HG03439 (cell line): ENCODE results near the gene CAPS.
"Not testable (repeated sequence)": the region's sequence is repeated elsewhere in the genome, so short reads cannot be mapped to it uniquely, and the experiment has no call there.

Source experiments
- ATAC-seq: cut with Tn5 transposase; IDR thresholded peaks from one replicate; pipeline ENCODE4 v1.9.1; 2021; ENCODE audit warnings: mild to moderate bottlenecking, moderate library complexity; ENCODE audit not compliant: unreplicated experiment

The CAPS gene

DNA sequence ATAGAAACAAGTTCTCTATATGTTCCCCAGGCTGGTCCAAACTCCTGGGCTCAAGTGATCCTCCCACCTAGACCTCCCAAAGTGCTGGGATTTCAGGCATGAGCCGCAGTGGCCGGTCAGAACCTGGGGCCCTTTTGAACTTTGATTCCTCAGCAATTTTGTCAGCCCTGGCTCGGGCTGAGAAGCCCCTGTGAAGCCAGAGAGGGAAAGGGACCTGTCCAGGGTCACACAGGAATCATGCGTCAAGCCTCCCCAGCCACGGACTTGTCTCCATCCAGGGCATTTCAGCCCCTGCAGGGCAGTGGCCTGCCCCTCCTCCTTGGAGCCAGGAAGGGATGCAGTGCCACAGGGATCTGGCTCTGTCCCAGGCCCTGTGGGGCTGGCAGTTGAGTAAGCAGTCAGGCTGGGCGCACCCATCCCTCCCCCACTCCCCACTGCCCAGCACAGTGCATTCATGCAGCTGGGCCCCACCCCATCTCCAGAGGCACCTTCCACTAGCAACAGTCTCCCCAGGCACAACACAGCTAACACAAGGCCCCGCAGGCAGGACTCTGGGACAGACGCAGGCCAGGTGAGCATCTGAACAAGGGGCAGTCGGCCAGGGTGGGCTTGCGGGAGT, at the start of gene CAPS:
CAPS (plus strand) TSS at position 516 of the 619 bp plus-strand sequence. CDS start 153 bp downstream, outside the sequence.
- ATAC-seq, result no peak

DNA sequence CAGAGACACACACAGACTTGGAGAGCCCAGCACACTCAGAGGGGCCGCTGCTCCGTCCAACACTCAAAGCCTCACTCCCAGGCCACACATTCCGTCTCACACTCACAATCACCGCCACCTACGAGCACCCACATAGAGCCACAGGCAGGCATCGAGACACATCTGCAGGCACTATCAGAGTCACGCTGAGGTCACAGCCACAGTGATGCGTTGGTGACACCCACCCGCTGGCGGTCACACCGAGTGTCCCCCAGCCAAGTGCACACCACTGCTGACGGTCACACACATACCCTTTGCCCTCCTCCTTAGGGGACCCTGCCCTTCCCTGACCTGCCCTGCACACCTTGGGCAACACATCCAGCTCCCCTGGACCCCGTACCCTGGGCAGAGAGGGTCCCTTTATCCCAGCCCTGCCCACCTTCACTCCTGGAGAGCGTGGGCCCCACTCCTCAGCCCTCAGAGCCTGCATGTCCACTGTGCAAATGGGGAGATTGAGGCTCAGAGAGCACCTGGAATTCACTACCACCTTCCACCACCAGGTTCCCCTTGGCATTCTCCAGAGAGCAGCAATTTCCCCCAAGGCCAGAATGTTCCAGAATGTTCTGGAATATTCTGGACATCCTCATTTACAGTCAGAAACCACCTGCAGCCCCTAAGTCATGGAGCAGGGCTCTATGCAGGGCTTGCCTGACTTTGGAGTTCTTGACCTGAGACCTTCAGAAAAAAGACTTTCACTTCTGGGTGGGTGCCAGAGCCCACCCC, 49.1 kb upstream of the CAPS start:
- ATAC-seq, result no peak

DNA sequence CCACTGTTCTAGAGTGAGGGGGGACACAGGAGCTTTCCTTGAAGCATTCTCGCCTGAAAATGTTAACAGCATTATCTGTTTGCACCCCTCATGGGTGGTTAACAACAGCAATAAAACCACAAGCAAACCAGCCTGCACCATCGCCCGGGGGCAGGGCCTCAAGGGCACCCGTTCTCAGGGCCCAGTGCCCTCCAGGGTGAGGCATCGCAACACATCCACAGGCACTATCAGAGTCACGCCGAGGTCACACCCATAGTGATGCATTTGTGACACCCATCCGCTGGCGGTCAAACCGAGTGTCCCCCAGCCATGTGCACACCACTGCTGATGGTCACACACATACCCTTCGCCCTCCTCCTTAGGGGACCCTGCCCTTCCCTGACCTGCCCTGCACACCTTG, 48.3 kb upstream of the CAPS start:
- ATAC-seq, result no peak

DNA sequence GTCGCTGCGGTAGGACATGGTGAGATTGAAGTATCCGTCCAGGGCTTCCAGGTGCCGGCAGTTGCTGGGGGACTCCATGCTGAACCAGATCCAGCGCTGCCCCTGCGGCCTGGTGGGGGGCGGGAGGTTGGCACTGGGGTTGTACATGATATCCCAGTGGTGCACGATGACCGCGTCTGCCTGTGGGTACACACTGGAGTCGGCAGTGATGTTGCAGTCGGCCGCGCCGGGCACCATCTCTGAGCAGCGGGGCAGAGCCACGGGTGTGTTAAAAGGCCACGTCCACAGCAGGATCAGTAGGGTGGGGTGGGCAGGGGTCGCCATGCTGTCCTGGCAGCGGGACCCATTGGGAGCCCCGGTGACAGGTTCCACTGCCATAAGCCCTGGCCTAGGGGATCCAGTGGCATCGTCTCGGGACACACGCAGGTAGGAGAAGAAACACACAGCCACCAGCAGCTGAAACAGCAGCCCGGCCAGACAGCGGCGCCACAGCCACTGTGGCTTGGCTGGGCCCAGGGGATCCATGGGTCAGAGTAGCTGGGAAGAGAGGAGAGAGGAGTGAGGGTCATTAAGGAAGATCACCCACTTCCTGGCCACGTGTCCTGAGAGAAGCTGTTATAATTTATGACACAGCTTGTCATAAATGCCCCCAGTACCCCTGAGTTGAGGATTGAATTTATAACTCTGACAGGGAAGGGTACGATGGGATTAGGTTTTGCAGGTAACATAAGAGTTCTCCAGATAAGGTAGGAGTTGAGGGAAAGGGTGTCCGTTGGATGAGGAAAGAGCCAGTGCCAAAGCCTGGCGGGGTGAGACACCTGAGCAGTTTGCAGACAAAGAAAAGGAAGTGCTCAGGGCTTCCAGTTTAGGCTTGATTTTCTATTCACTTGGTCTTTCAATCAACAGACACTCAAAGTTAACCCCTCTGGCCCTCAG, 46.6 kb upstream of the CAPS start:
- no peak for ATAC-seq

DNA sequence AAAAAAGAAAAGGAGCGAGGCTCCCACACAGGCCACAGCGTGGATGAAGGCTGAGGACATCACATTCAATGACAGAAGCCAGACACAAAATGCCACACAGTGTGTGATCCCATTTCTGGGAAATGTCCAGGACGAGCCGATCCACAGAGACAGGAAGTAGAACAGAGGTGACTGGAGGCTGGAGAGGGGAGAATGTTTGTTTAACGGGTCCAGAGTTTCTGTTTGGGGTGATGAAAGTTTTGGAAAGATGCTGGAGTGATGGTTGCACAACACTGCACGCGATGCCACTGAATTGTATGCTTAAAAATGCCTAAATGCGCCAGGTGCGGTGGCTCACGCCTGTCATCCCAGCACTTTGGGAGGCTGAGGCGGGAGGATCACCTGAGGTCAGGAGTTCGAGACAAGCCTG, 43.1 kb upstream of the CAPS start:
- ATAC-seq, result no peak

DNA sequence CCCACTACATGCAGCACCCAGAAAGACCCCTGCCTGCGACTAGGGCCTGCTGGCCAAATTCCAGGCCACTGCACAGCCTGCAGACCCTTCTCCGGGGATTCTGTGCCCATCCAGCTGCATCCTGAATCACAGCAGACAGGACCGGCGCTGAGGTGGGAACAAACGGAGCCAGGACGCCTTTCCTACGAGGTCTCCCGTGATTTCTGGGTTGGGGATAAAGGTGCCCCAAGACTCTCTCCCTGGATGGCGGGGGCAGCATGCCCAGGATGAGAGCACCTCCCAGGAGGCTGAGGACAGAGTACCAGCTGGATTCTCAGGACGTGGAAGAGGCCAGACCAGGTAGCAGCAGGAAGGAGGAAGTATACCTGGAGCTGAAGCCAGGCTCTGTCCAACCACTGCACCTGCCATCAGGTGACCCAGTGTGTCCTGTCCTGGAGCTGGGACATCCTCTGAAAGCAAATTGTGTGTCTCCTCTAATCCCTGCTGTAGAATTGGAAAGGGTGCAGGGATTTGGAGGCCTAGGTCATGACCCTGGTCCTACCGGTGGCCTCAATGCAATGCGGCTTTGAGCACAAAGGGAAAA, 40.3 kb upstream of the CAPS start:
- ATAC-seq, result no peak

DNA sequence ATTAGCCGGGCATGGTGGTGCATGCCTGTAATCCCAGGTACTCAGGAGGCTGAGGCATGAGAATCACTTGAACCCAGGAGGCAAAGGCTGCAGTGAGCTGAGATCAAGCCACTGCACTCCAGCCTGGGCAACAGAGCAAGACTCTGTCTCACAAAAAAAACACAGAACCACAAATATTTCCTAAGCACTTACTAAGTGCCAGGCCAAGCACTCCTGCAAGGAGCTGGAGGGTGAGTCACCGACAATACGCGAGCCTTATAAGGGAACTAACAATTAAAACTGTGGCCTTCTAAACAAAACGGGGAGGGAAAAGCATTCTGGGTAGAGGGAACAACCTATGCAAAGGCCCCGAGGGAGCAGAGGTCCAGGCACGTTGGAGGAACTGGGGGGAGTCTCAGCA, 39.6 kb upstream of the CAPS start:
- ATAC-seq, result not testable (repeated sequence)

DNA sequence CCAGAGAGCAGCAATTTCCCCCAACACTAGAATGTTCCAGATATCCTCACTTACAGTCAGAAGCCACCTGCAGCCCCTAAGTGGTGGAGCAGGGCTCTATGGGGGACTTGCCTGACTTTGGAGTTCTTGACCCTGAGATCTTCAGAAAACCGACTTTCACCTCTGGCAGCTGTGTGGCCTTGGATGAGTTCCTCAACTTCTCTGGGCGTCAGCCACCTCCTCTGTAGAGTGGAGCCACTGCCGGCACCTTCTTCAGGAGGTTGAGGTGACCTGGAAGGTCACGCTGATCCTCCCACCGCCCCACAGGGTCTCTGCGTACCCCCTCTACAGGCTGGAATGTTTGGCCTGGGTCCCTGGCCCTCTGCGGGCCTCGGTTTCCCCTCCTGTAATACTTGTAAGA, 36.6 kb upstream of the CAPS start:
- no peak for ATAC-seq

DNA sequence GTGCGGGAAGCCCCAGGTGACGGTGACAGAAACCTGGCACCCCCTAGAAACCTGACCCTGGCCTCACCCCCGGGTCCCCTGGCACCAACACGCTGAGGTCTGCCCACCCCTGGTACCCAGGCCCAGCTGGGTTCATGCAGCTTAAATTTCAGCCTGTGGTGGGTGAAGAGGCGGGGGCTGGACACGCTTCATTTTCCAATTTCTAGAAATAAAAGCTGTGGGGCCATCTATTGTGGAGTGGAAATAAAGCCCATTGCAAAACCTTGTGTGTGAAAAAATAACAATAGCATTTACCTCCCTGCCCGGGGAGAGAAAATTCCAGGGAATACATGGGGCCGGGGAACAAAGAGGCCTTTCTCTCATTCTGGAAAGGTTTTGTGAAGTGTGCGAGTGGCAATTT, 36.2 kb upstream of the CAPS start:
- ATAC-seq, result no peak

DNA sequence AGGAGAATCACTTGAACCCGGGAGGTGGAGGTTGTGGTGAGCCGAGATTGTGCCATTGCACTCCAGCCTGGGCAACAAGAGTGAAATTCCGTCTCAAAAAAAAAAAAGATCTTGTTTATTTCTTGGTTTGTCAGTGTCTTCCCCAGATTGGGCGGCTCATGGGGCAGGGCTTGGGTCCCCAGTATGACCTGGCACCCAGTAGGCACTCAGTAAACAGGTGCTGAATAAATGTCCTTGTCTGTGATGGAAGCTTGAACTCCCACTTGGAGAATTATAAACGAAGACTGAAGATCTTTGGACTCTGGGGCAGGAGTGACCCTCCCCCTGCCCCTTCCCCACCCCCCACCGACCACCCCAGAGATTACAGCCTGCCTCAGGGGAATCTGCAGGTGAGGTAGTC, 33.9 kb upstream of the CAPS start:
- no peak for ATAC-seq

DNA sequence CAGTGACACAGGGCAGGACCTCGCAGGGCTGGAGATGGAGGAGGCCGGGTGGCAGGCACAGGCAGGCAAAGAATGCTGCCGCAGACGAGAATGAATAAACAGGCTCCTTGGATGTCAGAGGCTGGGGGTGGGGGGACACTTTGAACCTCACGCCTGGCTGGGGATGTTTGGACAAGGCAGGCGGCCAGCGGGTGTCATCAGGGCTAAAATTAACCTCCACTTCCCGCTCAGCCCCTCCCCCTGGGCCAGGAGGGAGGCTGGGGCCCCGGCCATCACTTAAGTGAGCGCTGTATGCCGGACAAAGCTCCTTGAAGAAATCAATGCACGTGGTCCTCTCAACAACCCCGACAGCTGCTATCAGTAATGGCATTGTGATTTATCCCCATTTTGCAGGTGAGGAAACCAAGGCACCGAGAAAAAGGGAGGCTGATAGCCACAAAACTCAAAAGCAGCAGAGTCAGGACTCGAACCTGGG, 33.4 kb upstream of the CAPS start:
- no peak for ATAC-seq

DNA sequence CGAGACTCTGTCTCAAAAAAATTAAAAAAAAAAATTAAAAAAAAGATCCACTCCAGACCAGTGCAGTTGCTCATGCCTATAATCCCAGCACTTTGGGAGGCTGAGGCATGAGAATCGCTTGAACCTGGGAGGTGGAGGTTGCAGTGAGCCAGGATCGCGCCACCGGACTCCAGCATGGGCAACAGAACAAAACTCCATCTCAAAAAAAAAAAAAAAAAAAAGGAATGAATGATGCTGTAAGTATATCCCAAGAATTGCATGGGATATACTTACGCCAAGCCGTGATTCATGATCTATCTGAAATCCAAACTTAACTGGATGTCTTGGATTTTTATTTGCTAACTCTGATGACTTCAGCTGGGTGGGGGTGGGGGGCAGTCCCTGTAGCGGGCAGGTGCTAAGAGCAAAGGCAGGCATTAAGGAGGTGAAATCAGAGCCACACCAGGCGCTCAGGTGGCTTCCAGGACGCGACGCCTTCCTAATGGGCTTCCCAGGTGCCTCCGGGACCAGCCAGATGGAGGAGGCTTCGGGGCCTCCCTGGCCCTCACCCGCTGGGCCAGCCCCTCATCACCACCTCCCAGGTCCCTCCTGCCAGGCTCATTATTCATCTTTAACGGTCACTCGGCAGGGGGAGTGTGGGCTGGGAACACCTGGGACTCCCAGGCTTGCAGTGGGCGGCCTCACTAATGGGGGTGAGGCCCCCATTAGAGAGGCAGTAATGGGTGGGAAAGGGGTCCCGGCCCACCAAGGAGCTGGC, 32.3 kb upstream of the CAPS start:
- no peak for ATAC-seq

DNA sequence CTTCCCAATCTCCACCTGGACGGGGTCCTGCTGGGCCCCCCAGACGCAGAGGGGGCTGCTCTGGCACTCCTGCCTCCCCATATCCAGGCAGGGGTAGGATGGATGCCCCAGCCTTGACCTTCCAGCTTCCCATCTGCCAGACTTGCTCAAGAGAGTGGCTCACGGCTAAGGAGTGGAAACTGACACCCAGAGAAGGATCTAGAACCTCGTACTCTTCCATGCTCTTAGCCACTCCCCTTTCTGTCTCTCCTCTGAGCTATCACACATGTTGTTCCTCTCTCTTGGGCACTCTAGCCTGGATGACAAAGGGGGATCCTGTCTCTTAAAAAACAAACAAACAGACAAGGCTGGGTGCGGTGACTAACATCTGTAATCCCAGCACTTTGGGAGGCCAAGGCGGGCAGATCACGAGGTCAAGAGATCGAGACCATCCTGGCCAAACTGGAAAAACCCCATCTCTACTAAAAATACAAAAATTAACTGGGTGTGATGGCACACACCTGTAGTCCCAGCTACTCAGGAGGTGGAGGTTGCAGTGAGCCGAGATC, 31.6 kb upstream of the CAPS start:
- ATAC-seq, result no peak

DNA sequence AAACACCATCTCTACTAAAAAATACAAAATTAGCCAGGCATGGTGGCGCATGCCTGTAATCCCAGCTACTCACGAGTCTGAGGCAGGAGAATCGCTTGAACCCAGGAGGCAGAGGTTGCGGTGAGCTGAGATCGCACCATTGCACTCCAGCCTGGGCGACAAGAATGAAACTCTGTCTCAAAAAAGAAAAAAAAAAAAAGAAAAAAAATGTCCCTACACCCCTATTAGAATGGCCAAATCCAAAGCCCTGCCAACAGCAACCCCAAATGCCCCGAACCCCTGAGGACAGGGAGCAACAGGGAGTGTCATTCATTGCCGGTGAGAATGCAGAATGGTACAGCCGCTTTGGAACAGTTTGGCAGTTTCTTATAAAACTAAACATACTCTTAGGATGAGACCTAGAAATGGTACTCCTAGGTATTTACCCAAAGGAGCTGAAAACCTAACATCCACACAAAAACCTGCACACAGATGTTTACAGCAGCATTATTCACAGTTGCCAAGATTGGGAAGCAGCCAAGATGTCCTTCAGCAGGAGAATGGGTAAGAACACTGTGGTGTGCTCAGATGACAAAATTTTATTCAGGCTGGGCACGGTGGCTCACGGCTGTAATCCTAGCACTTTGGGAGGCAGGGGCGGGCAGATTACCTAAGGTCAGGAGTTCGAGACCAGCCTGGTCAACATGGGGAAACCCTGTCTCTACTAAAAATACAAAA, 30.7 kb upstream of the CAPS start:
- not testable (repeated sequence) for ATAC-seq

DNA sequence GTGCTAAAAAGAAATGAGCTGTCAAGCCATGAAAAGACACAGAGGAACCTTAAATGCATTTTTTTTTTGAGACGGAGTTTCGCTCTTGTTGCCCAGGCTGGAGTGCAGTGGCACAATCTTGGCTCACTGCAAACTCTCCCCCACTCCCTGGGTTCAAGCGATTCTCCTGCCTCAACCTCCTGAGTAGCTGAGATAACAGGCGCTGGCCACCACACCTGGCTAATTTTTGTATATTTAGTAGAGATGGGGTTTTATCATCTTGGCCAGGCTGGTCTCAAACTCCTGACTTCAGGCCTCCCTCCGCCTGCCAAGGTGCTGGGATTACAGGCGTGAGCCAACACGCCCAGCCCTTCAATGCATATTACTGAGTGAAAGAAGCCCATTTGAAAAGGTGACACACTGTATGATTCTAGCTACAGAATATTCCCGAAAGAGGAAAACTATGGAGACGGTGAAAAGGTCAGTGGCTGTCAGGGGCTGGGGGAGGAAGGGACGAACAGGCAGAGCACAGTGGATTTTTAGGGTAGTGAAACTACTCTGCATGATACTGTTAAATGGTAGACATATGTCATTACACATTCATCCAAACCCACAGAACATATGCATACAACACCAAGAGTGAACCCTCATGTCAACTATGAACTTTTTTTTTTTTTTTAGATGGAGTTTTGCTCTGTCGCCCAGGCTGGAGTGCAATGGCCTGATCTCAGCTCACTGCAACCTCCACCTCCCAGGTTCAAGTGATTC, 29.8 kb upstream of the CAPS start:
- ATAC-seq, result not testable (repeated sequence)

DNA sequence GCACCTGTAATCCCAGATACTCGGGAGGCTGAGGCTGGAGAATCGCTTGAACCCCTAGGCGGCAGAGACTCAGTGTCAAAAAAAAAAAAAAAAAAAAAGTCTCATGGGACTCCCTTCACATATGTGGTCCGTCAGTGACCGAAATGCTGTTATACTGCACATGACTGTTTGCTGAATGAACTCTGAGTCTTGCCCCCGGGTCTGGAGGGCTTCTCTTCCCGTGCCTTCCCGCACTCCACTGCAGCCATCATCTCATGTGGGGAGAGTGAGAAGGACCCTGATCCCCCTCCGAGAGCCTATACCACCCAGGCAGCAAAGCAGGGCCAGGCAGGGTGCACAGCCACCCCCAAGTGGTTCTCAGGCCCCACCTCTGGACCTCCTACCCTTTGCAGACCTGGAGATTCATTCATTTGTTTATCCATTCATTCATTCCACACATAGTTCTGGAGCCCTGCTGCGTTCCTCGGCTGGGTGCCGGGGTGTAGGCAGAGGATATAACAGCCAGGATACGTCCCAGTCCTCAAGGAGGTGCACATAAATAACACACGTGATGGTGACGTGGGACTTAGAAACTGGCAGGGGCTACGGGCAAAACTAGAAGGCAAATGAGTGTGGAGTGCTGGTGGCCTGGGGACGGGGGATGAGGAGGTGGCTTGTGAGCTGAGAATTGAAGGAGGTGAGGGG, 24.6 kb upstream of the CAPS start:
- no peak for ATAC-seq

DNA sequence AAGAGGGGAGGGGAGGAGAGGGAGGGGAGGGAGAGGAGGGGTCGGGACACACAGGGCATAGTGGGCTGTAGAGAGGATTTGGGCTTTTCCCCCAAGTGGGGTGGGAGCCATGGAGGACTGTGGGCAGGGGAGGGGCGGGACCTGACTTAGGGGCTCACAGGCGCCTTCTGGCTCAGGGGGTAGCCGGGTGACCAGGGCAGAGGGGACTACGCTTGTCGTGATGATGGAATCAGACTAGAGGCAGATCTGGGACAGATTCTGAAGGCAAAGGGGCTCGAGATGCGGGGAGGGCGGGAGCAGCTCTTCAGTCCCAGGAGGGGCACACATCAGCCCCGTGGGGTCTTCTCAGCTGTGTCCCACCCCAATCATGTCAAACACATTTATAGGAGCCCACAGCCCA, 24.0 kb upstream of the CAPS start:
- ATAC-seq, result no peak

DNA sequence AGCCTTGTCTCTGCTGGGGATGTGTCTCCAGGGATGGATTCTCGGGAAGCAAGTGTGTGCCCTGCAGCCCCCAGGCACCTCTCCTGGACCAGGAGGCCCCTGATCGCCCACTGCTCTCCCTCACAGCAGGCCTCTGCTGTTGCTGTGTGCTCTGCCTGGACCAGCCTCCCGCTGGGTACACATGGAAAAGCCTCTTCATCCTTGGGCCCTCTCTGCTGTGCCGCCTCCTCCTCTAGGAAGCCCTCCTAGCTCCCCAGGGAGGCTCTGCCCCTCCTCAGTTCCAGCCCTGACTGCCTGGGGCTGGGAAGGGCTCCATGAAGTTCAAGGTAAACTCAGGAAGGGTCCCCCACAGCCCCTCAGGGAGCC, 22.5 kb upstream of the CAPS start:
- no peak for ATAC-seq
